HFFc6 (cell line): ENCODE measurements around the gene PUDP. TPM values are rescaled to one million over a fixed set of nuclear protein-coding genes. Genes with fewer than 3 reads are reported as not detected.

Source experiments
- DNase-seq: peaks from one replicate; pipeline ENCODE4 v3.0.0-alpha.2; 2018
- H3K27ac Mint-ChIP-seq: 2 replicates; pipeline ENCODE4 v1.8.0; 2020; ENCODE audit warnings: mild to moderate bottlenecking, mixed read lengths
- H3K27me3 Mint-ChIP-seq: 2 replicates; pipeline ENCODE4 v1.8.0; 2021; ENCODE audit warnings: mild to moderate bottlenecking, moderate library complexity, mixed read lengths; ENCODE audit not compliant: insufficient read depth
- H3K36me3 Mint-ChIP-seq: 2 replicates; pipeline ENCODE4 v1.8.0; 2021; ENCODE audit warnings: low read depth, mixed read lengths
- H3K4me1 Mint-ChIP-seq: 2 replicates; pipeline ENCODE4 v1.8.0; 2020; ENCODE audit warnings: low read depth, mixed read lengths
- H3K4me3 Mint-ChIP-seq: 2 replicates; pipeline ENCODE4 v1.8.0; 2020; ENCODE audit warnings: mild to moderate bottlenecking, moderate library complexity, mixed read lengths
- H3K9me3 Mint-ChIP-seq: 2 replicates; pipeline ENCODE4 v1.8.0; 2020; ENCODE audit warnings: mild to moderate bottlenecking, mixed read lengths
- total RNA-seq, 6 experiments: library from RNA; stranded (reverse); fragmentation: NEBNext Ultra II Directional; extraction: Animal tissue kit (Norgen Biotek cat#: 25700); gene quantifications; 2 replicates in 1 of 6; 3 replicates in 5 of 6; pipeline ENCODE4 v1.2.3, GENCODE V29; 2021
- TF ChIP-seq, protein P1 (sequence below): fragments of 200-600 bp; sonication (generic); IDR thresholded peaks from 2 replicates; pipeline ENCODE4 v1.5.0; 2021; ENCODE audit warnings: antibody characterized with exemption, mild to moderate bottlenecking

The PUDP gene
- total RNA-seq, 6 experiments from 2014 or later = 23.6 to 30.9 (median 25.9) TPM

DNA sequence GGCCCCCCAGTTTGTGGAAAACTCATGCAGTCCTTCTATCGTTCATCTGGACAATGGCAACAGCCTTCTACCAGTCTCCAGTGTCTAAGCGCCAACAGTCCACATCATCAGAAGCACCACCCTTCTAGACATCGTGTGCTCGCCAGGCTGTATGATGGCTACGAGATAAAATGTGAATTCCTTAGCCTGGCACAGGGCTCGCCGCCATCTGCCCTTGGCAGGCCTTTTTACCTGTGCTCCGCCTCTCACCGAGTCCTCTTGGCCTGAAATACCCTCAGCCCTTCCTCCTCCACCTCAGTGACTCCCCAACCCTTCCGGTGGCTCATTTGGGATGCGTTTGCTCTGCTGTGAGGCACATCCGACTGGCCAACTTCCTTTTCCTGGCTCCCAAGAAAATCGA is 16.3 kb downstream of the PUDP start:
- peaks cover 45% of the 10 kb centered on the region for H3K4me1 Mint-ChIP-seq
- H3K9me3 Mint-ChIP-seq = no peaks in the 10 kb centered on the region
- TF ChIP-seq, protein P1, sequence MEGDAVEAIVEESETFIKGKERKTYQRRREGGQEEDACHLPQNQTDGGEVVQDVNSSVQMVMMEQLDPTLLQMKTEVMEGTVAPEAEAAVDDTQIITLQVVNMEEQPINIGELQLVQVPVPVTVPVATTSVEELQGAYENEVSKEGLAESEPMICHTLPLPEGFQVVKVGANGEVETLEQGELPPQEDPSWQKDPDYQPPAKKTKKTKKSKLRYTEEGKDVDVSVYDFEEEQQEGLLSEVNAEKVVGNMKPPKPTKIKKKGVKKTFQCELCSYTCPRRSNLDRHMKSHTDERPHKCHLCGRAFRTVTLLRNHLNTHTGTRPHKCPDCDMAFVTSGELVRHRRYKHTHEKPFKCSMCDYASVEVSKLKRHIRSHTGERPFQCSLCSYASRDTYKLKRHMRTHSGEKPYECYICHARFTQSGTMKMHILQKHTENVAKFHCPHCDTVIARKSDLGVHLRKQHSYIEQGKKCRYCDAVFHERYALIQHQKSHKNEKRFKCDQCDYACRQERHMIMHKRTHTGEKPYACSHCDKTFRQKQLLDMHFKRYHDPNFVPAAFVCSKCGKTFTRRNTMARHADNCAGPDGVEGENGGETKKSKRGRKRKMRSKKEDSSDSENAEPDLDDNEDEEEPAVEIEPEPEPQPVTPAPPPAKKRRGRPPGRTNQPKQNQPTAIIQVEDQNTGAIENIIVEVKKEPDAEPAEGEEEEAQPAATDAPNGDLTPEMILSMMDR = no peak
- no peak for DNase-seq
- peak overlapping the region; percentile 91; the same call in 1 of the 2 replicates for H3K27ac Mint-ChIP-seq
- peaks cover 4% of the 10 kb centered on the region; the same call in 1 of the 2 replicates for H3K36me3 Mint-ChIP-seq
- no peak overlapping the region for H3K4me3 Mint-ChIP-seq
- no peaks in the 10 kb centered on the region; the same call in 1 of the 2 replicates for H3K27me3 Mint-ChIP-seq

DNA sequence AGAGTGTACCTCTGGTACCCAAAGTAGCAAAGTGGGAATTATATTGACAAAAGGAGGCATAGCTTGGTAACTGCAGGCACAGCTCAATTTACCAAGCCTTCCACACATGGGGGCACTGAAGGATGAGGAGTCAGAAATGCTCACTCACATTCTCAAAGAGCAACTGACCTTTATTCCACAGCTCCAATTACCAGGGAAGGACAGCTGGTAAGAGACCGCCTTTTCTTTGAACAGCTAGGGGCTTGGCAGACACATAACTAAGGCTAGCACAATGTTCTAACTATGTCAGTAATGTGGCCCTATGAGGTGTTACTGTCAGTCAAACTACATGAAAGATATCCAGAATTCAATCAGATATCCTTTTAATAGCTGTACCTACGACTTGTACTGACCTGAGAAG is 20.9 kb downstream of the PUDP start:
- no peak overlapping the region for H3K27ac Mint-ChIP-seq

DNA sequence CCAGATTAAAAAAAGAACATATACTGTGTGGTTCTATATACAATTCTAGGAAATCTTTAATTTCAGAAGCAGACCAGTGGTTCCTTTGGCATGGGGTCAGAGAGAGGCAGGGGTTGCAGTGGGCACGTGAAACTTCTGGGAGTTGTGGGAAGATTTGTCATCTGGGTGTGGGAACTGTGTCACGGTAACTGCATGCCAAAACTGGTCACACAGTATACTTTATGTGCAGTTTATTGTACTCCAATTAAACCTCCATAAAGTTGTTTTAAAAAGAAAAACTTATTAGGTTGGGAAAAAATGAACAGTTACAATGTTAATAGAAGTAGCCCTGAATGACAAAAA is 27.1 kb downstream of the PUDP start:
- TF ChIP-seq, protein P1 = no peak
- Mint-ChIP-seq H3K4me3 (no peak overlapping the region), H3K9me3 (no peaks in the 10 kb centered on the region), H3K27ac (peak overlapping the region; percentile 64), H3K36me3 (peaks cover 10% of the 10 kb centered on the region; the same call in 1 of the 2 replicates), H3K27me3 (peaks cover 2% of the 10 kb centered on the region; the same call in 1 of the 2 replicates), H3K4me1 (peaks cover 45% of the 10 kb centered on the region)
- DNase-seq = no peak

More for the DNA sequence above, 20.9 kb downstream of the PUDP start:
- TF ChIP-seq, protein P1 = no peak
- H3K4me1 Mint-ChIP-seq = peaks cover 24% of the 10 kb centered on the region
- no peak overlapping the region for H3K4me3 Mint-ChIP-seq
- no peak for DNase-seq
- H3K9me3 Mint-ChIP-seq = no peaks in the 10 kb centered on the region
- H3K27me3 Mint-ChIP-seq = no peaks in the 10 kb centered on the region
- peaks cover 14% of the 10 kb centered on the region; the same call in 1 of the 2 replicates for H3K36me3 Mint-ChIP-seq

DNA sequence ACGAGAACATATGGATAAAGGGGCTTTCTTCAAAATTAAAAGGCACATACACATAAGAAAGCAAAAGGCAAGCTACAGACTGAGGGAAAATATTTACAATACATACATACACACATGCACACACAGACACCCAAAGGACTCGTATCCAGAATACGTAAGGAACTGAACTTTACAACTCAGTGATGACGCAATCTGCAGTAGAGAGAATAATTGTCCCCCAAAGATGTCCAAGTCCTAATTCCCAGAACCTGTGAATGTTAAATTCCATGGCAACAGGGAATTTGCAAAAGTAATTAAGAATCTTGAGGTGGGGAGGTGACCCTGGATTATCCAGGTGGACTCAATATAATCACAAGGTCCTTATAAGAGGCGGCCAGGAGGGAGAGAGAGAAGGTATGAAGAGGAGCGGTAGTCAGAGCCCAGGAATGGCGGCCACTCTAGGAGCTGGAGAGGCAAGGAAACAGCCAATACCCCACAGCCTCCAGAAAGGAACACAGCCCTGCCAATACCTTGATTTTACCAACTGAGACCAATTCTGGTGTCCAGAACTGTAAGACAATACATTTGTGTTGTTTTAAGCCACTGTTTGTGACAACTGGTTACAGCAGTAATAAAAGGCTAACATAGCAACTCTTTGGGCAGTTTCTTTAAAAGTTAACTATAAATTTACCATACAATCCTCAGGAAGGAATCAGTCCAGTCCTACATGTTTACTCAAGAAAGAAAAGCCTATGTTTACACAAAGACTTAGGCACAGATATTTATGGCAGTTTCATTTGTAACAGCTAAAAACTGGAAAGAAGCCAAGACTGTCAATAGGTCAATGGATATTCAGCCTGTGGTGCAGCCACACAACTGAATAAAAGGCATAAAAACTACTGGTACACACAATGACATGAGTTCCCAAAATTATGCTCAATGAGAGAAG is 27.7 kb downstream of the PUDP start:
- H3K4me1 Mint-ChIP-seq = peaks cover 45% of the 10 kb centered on the region
- H3K4me3 Mint-ChIP-seq = no peak overlapping the region
- H3K27ac Mint-ChIP-seq = peak overlapping the region; percentile 64
- 0 out of 2 replicates have a peak, but pooled peaks cover 10% of the 10 kb centered on the region for H3K36me3 Mint-ChIP-seq
- H3K9me3 Mint-ChIP-seq = no peaks in the 10 kb centered on the region
- TF ChIP-seq, protein P1 = no peak
- H3K27me3 Mint-ChIP-seq = peaks cover 2% of the 10 kb centered on the region; the same call in 1 of the 2 replicates
- no peak for DNase-seq

DNA sequence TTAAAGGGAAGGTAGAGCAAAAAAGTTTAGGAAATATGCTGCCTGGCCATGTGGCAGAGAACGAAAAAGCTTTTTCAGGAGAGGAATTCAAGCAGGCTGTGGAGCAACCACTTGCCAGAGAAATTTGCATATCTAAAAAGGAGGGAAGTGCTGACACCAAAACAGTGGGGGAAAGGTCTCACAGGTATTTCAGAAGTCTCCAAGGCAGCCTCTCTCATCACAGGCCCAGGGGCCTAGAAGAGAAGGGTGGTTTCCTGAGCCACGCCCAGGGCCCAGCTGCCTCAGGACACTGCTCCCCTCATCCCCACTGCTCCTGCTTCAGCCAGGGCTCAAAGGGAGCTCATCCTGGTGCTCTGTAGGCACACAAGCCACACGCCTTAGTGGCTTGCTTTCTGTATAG is 30.4 kb downstream of the PUDP start:
- Mint-ChIP-seq H3K27me3 (peaks cover 2% of the 10 kb centered on the region; the same call in 1 of the 2 replicates), H3K4me1 (peaks cover 32% of the 10 kb centered on the region), H3K4me3 (no peak overlapping the region), H3K36me3 (peaks cover 4% of the 10 kb centered on the region), H3K9me3 (no peaks in the 10 kb centered on the region), H3K27ac (no peak overlapping the region)
- TF ChIP-seq, protein P1 = no peak
- DNase-seq = no peak
